Skeletal muscle tissue (tissue), 4 donors: ENCODE measurements around the gene ANKRD17. TPM values are rescaled to one million over a fixed set of nuclear protein-coding genes. Genes with fewer than 3 reads are reported as not detected.
A peak's percentile ranks its signal among the peaks of the same experiment; 100 is the strongest.
"Not testable (repeated sequence)": the region's sequence is repeated elsewhere in the genome, so short reads cannot be mapped to it uniquely, and the experiment has no call there.

Experiments used
- H3K27ac ChIP-seq: one replicate; pipeline ENCODE4 v1.7.0; 2013; ENCODE audit warnings: mild to moderate bottlenecking, low read depth, low read length, inconsistent platforms
- H3K27me3 ChIP-seq, 3 donors: one replicate each; pipeline ENCODE4 v1.7.0; 2013; ENCODE audit warnings: low read length in 3 of 3; ENCODE audit not compliant: control insufficient read depth in 3 of 3, insufficient read depth in 3 of 3
- H3K36me3 ChIP-seq, 3 donors: one replicate each; pipeline ENCODE4 v1.7.0; 2013; ENCODE audit warnings: low read length in 3 of 3; ENCODE audit not compliant: control insufficient read depth in 3 of 3, insufficient read depth in 3 of 3
- H3K4me1 ChIP-seq, 3 donors: one replicate each; pipeline ENCODE4 v1.7.0; 2013; ENCODE audit warnings: low read length in 3 of 3, mild to moderate bottlenecking in 3 of 3; ENCODE audit not compliant: control insufficient read depth in 3 of 3, insufficient read depth in 3 of 3
- H3K4me3 ChIP-seq, 3 donors: one replicate each; pipeline ENCODE4 v1.7.0; 2013; ENCODE audit warnings: low read length in 3 of 3
- H3K9ac ChIP-seq, 3 donors: one replicate each; pipeline ENCODE4 v1.7.0; 2013; ENCODE audit warnings: low read length in 3 of 3, mild to moderate bottlenecking in 3 of 3, moderate library complexity in 2 of 3, low read depth in 1 of 3
- H3K9me3 ChIP-seq, 3 donors: one replicate each; pipeline ENCODE4 v1.7.0; 2013; ENCODE audit warnings: low read length in 3 of 3; ENCODE audit not compliant: control insufficient read depth in 3 of 3
- total RNA-seq: library from RNA; depleted of rRNA; stranded (reverse); fragments of >200 nt; gene quantifications from one replicate; pipeline ENCODE4 v1.2.3, GENCODE V29; 2014
- donor health status: Osteomylitis.

The ANKRD17 gene
- 46.4 TPM for total RNA-seq

GRCh38 chr4:73258686-73259570 is at the start of gene ANKRD17:
ANKRD17 (minus strand) TSS chr4:73258798; CDS start chr4:73258668, 130 bp downstream.
- Histone ChIP-seq H3K4me1 (peaks cover 23 to 35% (median 23%) of the 10 kb centered on the region in 3 donors), H3K9me3 (no peaks in the 10 kb centered on the region), H3K27ac (peak within 1 kb of the TSS; percentile 97), H3K36me3 (no peaks in the 10 kb centered on the region), H3K27me3 (no peaks in the 10 kb centered on the region), H3K9ac (peak within 1 kb of the TSS; percentile 93 to 95 (median 93)), H3K4me3 (peak within 1 kb of the TSS; percentile 83 to 99 (median 94))

GRCh38 chr4:73308286-73308685 is 49.7 kb upstream of the ANKRD17 start:
- Histone ChIP-seq H3K27ac (no peak overlapping the region), H3K4me3 (no peak overlapping the region), H3K4me1 (no peaks in the 10 kb centered on the region), H3K9me3 (no peaks in the 10 kb centered on the region), H3K9ac (no peak overlapping the region), H3K36me3 (no peaks in the 10 kb centered on the region), H3K27me3 (no peaks in the 10 kb centered on the region)

- H3K36me3 ChIP-seq, result no peaks in the 10 kb centered on the region
- H3K4me3 ChIP-seq, result no peak overlapping the region
- peaks cover 0 to 2% (median 0%) of the 10 kb centered on the region in 3 donors for H3K9me3 ChIP-seq
- no peak overlapping the region for H3K9ac ChIP-seq
- no peaks in the 10 kb centered on the region for H3K4me1 ChIP-seq
- H3K27me3 ChIP-seq, result no peaks in the 10 kb centered on the region
- H3K27ac ChIP-seq, result no peak overlapping the region
Measured at GRCh38 chr4:73303711-73304110, 45.1 kb upstream of the ANKRD17 start.

- no peaks in the 10 kb centered on the region for H3K36me3 ChIP-seq
- H3K4me1 ChIP-seq, result no peaks in the 10 kb centered on the region
- H3K4me3 ChIP-seq, result no peak overlapping the region
- no peak overlapping the region for H3K9ac ChIP-seq
- H3K27me3 ChIP-seq, result no peaks in the 10 kb centered on the region
- H3K27ac ChIP-seq, result no peak overlapping the region
- H3K9me3 ChIP-seq, result peaks cover 0 to 2% (median 0%) of the 10 kb centered on the region in 3 donors
Measured at GRCh38 chr4:73299548-73300280, 41.1 kb upstream of the ANKRD17 start.

GRCh38 chr4:73292661-73293060 is 34.1 kb upstream of the ANKRD17 start:
- not testable (repeated sequence) for H3K27me3 ChIP-seq, H3K9me3 ChIP-seq, H3K27ac ChIP-seq, H3K4me3 ChIP-seq, H3K36me3 ChIP-seq, H3K9ac ChIP-seq, H3K4me1 ChIP-seq

- Histone ChIP-seq H3K36me3 (peaks cover 0 to 2% (median 0%) of the 10 kb centered on the region in 3 donors), H3K4me3 (no peak overlapping the region)
Measured at GRCh38 chr4:73281982-73282381, 23.4 kb upstream of the ANKRD17 start.

GRCh38 chr4:73281396-73281795 is 22.8 kb upstream of the ANKRD17 start:
- Histone ChIP-seq H3K36me3 (no peaks in the 10 kb centered on the region), H3K9me3 (peaks cover 0 to 2% (median 0%) of the 10 kb centered on the region in 3 donors), H3K9ac (no peak overlapping the region), H3K4me3 (no peak overlapping the region), H3K27me3 (no peaks in the 10 kb centered on the region), H3K4me1 (no peaks in the 10 kb centered on the region), H3K27ac (no peak overlapping the region)

More at GRCh38 chr4:73281982-73282381, 23.4 kb upstream of the ANKRD17 start:
- no peak overlapping the region for H3K9ac ChIP-seq
- no peaks in the 10 kb centered on the region for H3K4me1 ChIP-seq
- H3K9me3 ChIP-seq, result peaks cover 0 to 2% (median 0%) of the 10 kb centered on the region in 3 donors
- no peaks in the 10 kb centered on the region for H3K27me3 ChIP-seq
- H3K27ac ChIP-seq, result no peak overlapping the region

GRCh38 chr4:73277201-73277600 is 18.6 kb upstream of the ANKRD17 start:
- no peak overlapping the region for H3K4me3 ChIP-seq
- no peak overlapping the region for H3K27ac ChIP-seq
- H3K36me3 ChIP-seq, result no peaks in the 10 kb centered on the region
- no peaks in the 10 kb centered on the region for H3K27me3 ChIP-seq
- H3K9me3 ChIP-seq, result peaks cover 0 to 2% (median 0%) of the 10 kb centered on the region in 3 donors
- peaks cover 0 to 4% (median 0%) of the 10 kb centered on the region in 3 donors for H3K4me1 ChIP-seq
- no peak overlapping the region for H3K9ac ChIP-seq

- no peak overlapping the region for H3K4me3 ChIP-seq
Measured at GRCh38 chr4:73275318-73275654, 16.7 kb upstream of the ANKRD17 start.

GRCh38 chr4:73272816-73273215 is 14.2 kb upstream of the ANKRD17 start:
- Histone ChIP-seq H3K9me3 (peaks cover 0 to 2% (median 0%) of the 10 kb centered on the region in 3 donors), H3K4me1 (peaks cover 0 to 4% (median 0%) of the 10 kb centered on the region in 3 donors), H3K36me3 (no peaks in the 10 kb centered on the region), H3K27ac (no peak overlapping the region), H3K27me3 (no peaks in the 10 kb centered on the region), H3K4me3 (no peak overlapping the region), H3K9ac (no peak overlapping the region)

More at GRCh38 chr4:73275318-73275654, 16.7 kb upstream of the ANKRD17 start:
- Histone ChIP-seq H3K27me3 (no peaks in the 10 kb centered on the region), H3K9ac (no peak overlapping the region), H3K36me3 (no peaks in the 10 kb centered on the region), H3K27ac (no peak overlapping the region), H3K9me3 (peaks cover 0 to 2% (median 0%) of the 10 kb centered on the region in 3 donors), H3K4me1 (peaks cover 0 to 4% (median 0%) of the 10 kb centered on the region in 3 donors)
